C4-2B (cell line): ENCODE results near the gene APP.

ENCODE experiments used
- CTCF ChIP-seq: fragments of 450-650 bp; conservative IDR thresholded peaks from 2 replicates; pipeline ENCODE4 v1.5.1; 2017; ENCODE audit warnings: mild to moderate bottlenecking
- ZFX ChIP-seq: fragments of 450-650 bp; IDR thresholded peaks from 2 replicates; pipeline ENCODE4 v1.6.1; 2017

GRCh38 chr21:26093122-26093521 lies 77.4 kb downstream of the APP start:
- TF ChIP-seq CTCF (no peak), ZFX (no peak)
